ENCODE measurements around the gene HSPG2.
"Not testable (repeated sequence)": the region's sequence is repeated elsewhere in the genome, so short reads cannot be mapped to it uniquely, and the experiment has no call there.

HSPG2 gene

DNA sequence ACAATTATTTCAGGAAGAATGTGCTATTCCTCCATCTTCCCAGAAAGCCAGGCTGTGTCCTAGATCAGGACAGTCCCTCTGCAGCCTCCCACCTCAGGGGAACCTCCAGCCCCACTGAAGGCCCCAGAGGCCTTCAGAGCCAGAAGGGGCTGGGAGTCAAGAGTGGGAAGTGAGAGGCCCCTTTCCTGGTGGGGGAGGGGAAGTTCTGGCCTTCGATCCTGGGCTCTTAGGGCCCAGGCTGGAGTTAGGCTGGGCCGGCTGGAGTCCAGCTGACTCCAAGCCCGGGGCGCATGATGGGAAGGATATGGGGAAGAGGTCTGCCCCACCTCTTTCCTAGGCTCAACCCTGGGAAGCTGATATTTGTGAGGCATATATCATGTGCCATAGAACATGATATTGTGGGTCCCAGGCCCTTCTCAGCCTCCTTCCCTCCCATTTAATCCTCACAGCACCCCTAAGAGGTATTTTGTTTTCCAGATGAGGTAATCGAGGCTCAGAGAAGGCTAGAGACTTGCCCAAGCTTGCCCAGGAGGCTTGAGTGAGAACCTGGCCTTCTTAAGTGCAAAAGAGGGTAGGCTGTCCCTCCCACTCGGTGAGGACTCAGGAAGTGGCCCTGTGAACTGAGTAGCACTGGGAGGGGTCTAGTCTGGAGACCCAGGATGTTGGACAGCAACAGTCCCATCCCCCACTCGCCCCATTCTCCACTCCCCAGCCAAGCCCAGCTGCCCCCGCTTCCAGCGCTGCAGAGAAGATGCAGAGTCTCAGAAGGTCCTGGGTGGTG, 18.6 kb upstream of the HSPG2 start:
- no peak for DNase-seq

DNA sequence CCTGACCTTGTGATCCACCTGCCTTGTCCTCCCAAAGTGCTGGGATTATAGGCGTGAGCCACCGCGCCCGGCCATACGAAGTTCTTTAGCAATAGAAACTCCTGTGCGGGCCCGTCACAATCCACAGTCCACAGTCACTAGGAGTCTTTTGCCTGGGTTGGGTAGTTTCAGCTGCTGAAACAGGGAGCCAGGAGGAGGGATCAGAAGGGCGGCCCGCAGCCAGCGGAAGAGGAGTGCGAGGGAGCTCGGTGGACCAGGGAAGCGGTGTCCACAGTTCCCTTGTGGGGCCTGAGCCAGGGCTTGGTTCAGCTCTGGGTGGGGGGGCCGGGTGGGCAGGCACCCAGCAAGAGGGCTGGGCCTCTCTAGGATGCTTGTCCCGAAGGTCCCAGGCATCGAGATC, 17.9 kb upstream of the HSPG2 start:
- DNase-seq, result no peak

DNA sequence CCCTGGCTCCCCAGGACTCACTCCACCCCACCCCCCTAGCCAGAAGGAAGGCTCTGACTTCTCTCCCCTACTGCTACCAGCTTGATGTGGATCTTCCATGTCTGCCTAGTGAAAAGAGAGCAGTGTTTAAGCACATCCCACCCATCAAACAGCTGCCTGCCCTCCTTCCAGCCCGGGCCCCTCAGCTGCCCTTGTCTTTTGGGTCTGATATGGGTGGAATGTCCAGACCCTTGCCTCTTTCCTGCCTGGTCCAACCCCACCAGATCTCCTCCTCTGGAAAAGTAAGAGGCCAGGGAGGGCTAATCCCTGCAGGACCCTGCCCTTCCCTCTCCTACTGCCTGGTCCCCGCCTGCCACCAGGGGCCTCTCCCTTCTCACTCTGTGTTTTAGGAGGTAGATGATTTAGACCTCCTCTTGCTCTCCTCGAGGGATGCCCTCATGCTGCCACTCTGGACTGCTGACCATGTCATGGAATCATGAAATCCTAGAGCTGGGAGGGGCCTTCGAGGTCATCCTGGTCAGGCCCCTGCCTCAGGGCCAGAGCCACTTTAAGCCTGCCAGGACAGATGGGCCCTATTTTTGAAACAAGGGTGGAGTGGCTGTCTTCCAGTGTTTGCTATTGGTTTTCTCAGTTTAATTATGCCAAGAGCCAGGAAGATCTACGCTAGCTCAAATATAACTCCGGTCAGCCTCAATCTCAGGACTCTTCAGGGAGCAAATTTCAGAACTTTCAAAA, 15.8 kb upstream of the HSPG2 start:
- no peak for DNase-seq

DNA sequence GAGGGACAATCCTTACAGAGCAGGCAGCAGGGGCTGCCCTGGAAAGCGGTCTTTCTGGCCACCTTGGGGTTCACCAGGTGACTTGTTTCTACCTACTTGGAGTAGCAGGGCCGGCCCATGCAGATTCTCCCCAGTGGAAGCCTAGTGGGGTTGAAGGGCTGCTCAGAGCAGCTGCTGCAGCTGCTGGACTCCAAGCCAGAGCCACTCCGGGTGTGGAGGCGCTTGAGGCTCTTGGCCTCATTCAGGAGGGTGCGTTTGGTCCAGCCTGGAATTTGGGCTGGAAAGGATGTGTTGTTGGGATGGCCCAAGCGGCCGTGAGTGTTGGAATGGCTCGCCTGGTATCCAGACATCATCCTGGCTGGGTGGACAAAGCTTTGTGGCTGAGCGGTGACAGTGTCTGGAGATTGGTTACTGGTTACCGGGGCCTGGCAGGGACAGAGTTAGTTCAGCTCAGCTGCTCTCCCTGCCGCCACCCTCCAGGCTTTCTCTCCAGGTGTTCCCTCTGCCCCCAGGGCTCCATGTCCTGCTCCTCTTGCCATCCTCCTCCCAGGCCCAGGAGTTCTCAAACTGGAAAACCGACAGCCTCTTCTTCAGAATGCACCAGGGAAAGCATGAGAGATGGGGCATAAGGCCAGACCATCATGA, 14.2 kb upstream of the HSPG2 start:
- DNase-seq, result no peak

DNA sequence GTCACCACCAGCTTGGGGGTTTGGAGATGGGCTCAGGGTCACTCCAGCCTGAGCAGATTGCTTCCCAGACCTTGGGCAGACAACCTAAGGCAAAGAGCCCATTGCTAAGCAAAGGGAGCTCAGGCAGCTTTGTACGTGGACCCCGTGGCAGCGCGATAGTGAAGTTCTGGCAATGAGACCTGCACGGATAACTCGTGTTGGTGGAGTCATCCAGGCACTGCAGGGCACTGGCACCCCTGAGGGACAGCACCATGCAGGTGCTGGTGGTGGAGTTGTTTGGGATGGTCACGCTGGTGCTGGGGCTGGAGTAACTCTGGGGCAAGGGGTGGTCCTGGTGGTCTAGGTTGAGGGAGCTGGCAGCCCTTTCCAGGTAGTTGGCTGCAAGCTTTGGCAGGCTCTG, 13.6 kb upstream of the HSPG2 start:
- no peak for DNase-seq

DNA sequence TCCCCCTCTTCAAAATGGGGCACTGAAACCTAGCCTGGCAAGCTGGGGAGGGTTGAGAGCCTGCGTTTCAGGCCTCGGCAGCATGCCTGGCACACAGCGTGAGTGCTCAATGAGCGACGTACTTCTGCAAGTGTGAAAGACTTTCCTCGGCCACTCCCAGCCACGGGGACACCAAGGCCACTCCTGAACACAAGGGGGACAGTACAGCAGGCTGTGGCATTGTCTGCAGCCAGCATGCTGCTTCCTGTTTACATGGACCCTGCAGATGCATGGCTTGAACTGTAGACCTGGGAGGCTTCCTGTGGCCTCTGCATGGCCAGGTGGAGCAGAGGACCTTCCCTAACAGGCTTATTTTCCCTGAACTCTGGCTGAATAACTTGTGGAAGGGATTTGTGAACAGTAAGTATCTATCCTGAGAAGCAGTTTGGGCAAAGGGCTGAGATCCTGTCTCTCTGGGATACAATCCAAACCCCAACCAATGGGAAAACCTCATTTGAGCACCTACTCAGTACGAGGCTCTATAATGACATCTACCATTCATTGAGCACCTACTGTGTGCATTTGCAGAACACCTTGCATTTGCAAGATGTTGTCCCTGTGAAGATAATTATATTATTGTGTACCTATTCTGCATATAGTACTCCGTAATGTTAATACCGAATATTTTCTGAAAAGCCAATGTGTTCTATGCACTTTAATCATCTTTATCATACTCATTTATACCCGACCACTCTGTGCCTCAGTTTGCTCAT, 9.9 kb upstream of the HSPG2 start:
- DNase-seq, result peak in 1 of 3 experiments; percentile 31

DNA sequence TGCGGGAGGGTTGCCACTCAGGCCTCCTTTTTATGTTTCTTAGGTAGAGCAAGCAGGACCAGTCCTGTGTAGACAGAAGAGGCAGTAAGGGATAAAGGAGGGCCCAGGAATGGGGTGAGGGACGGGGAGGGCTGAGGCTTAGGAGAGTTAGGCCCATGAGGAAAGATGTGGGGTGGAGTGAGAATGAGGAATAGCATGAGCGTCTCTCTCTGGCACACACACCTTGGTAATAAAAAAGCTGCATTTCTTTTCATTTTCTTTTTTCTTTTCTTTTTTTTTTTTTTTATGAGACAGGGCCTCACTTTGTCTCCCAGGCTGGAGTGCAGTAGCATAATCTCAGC, 7.6 kb upstream of the HSPG2 start:
- no peak for DNase-seq

DNA sequence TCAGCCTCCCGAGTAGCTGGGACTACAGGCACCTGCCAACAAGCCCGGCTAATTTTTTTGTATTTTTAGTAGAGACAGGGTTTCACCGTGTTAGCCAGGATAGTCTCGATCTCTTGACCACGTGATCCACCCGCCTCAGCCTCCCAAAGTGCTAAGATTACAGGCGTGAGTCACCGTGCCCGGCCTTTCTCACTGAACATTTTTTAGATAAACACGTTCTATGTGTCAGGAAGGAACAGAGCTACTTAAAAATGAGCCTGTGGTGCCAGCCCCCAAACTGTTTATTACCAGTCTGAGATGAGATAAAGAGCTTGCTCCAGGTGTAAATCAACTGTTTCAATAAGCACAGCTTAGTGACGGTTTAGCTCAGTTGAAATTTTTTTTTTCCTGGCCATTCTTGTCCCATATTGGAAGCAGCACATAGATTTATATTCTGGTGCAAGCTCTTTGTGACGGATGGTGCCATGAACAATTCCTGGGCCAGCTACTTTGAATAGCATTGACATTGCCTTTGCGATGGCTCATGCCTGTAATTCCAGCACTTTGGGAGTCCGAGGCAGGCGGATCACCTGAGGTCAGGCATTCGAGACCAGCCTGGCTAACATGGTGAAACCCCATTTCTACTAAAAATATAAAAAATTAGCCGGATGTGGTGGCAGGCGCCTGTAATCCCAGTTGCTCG, 6.0 kb upstream of the HSPG2 start:
- not testable (repeated sequence) for DNase-seq

DNA sequence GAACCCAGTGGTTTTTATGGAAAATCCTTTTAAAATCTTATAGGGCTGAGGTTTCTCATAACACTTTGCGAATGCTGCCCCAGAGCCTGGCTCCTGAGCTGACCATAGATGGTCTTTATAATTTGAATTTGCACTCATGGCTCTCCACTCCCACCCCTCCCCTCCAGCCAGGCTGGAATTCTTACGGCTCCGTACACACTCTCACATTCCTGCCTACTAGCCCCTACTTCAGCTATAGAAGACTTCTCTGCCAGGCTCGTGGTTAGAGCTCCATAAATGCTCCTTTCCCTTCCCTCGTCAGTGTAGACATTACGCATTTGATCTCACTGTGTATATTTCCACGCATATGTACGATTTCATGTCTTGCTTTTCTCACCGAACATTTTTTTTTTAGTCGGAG, 5.4 kb upstream of the HSPG2 start:
- DNase-seq, result no peak

DNA sequence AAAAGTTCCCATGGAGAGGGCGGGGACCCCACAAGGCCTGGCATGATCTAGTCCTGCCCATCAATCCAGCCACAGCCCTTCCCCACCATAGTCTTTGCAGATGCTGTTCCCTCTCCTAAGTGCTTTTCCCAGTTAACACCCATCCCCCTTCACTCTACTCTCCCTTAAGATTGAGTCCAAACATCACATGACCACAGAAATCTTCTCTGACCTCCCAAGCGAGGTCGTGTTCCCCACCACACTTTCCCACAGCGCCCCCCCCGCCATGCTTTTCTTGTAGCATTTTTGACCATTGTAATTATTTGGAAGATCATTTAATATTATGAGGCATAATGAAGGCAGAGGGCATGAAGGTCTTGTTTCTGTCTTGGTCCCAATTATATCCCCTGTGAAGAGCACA, 4.3 kb upstream of the HSPG2 start:
- no peak for DNase-seq

DNA sequence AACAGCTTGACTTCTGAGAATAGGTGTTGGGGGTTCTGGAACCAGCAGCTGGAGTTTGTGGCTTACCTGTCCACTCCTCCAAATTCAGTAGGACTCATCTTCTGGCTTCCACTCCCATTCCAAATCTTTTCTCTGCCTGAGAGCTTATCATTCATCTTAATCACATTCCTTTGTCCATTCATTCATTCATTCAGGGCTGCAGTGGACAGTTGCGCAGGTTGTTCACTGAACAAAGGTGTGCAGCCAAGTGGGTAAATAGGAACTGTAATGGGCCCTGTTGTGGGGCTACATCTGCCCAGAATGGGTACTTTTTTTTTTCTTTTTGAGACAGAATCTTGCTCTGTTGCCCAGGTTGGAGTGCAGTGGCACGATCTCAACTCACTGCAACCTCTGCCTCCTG, 3.4 kb upstream of the HSPG2 start:
- no peak for DNase-seq

DNA sequence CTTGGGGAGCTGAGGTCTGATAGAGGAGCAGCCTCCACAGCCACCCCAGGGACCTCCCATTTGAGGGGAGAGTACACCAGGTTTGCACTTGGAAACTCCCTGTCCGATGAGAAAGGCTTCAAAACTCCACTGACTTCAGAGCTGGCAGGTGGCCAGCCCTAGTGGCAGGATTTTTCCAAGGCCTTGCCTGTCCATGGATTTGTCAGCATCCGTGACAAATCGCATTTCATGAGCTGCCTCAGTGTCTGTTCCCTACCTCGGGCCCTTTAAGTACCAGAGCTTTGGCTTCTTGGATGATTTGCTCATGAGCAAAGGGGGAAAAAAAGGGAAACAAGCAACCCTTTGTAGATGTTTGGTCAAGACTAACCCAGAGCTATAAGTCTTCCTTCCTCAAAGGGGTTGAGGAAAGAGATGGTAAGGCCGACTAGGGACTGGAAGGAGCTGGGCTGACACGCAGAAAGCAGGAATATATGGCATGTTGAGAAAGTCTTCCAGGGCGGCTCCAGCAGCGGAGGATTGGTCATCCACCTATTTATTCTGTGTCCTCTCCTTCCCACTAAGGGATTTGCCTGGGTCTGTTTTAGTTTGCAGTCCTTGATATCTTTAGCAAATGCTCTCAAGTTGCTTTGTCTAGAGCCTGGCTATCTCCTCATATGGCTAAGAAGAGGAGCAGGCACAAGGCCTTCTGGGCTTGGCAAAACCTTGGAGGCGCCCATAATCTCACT, 2.7 kb upstream of the HSPG2 start:
- DNase-seq, result peak in 2 of 3 experiments; percentile 9 to 24

DNA sequence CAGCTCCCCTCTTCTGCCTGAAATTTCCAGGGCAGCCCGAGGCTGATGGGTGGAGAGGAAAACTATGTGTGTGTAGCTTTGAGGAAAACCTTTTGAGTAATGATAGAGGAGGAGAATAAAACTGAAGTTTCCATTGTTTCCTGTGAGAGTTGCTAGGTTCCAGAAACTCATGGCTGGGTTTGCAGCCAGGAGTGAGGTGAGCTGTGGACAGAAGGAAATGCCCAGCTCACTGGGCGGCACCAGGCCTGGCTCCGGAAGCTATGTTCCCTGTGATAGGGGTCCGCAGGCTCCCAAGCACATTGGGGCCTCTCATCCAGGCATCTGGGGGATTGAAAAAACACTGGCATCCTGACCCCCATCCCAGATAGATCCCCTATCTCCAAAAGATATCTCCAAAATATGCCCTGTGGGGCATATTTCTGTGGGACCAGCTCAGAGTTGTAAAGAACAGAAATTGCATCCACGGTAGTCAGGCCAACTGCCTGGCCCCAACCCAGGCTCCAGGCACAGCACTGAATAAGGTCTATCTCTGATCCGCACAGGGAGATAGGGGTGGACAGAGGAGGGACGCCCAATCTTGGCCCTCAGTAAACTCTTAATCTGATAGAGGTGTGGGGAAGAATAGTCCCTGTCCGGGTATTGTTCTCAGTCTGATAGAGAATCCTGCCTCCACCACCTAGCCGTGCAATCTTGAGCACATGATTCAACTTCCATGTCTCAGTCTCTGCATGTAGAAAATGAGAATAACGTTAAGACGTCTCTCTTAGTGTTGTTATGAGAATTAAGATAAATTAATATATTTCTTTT, 1.8 kb upstream of the HSPG2 start:
- DNase-seq, result no peak

DNA sequence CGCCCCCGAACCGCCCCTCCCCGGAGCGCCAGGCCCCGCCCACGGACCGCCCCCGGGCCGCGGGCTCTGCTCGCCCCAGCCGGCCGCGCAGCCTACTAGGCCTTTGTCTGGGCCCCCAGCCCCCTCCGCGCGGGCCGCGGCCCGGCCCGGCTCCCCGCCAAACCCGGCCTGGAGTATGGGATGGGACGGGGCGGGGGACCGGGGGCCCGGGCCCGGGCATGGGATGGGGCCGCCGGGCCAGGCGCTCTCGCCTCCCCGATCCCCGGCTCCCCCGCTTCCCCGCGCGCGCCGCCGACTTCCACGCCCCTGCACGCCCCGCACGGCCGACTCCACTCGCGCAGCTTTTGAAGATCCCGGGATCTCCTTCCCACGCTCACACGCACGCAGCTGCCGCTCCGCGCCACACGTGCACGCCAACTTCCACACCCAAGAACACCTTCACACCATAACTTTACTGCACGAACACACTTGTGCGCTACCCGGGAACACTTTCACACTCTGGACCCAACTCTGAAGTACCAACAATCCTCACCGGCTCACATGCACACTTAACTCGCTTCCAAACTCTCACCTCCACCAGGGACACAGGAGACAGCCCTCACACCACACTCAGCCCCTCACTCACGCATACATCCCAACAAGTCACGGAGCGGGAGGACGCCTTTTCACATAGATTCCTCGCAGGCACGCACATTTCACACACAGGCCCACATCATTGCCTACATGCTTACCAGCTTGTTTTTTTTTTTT, 437 bp upstream of the HSPG2 start:
- DNase-seq, result peak; percentile 77 to 83 (median 83)

DNA sequence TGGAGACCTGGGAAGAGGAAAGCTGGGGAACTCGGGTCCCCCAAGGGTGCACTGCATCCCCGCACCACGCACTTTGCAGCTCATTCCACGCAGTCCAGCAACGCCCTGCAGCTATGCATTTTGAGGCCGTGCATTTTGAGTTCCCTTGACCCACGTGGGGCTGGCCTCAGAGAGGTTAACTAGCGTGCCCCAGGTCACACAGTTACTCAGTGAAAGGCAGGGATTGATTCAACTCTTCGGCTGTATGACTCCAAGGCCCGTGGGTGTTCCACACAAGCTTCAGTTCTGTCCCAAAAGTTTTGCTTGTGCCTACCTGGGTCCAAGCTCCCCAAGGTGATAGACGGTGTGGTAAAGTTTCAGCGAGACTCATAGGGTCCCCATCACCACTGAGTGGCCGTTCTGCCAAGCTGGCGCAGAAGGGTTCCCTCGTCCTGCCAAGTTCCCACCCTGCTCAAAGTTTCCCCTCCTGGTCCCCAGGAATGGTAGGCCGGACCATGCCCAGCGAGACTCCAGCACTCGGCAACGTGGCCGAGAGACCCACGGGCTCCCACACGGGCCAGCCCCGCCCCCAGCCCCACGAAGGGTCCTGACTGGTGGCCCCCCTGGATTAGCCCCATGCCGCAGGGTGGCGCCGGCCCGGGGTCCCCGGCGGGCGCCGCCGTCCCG, 611 bp downstream of the HSPG2 start:
- peak in 2 of 3 experiments; percentile 13 to 22 for DNase-seq

DNA sequence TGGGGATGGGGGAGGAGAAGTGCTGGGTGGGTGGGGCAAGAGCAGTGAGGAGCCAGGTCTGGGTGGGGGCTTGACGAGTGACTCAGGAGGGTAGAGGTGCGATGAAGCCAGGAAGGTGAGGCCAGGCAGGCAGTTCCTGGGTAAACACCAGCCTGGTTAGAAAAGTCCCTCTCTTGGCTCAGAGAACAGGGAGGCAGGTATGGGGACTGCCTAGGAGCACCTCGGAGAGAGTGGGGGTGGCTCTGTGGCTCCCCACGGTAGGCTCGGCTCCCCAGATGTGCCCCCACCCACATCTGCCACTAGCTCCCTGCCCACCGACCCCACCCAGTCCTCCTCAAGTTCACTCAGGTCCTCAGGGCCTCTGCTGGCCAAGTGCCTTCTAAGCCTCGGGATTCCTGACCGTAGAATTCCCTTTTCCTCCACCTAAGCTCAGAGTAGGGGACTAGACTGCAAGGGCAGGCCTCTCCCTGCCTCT, 1.2 kb downstream of the HSPG2 start:
- no peak for DNase-seq

DNA sequence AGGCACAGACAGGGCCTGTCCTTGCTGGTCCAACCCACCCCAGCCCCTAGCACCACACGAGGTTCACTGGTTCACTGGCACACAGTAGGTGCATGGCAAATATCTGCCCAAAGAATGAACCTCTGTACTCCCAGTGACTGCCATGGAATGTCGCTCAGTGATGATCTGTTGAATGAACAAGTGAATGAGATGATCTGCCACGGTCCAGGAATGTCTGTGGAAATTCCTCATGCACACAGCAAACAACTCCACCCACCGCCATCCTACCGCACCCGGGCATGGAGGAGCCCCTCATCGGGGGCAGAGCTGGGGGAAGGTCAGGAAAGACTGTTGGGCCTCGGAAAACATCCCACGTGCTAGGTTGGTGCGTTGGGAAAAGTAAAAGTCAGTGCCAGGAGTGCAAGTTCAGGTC, 1.7 kb downstream of the HSPG2 start:
- no peak for DNase-seq

DNA sequence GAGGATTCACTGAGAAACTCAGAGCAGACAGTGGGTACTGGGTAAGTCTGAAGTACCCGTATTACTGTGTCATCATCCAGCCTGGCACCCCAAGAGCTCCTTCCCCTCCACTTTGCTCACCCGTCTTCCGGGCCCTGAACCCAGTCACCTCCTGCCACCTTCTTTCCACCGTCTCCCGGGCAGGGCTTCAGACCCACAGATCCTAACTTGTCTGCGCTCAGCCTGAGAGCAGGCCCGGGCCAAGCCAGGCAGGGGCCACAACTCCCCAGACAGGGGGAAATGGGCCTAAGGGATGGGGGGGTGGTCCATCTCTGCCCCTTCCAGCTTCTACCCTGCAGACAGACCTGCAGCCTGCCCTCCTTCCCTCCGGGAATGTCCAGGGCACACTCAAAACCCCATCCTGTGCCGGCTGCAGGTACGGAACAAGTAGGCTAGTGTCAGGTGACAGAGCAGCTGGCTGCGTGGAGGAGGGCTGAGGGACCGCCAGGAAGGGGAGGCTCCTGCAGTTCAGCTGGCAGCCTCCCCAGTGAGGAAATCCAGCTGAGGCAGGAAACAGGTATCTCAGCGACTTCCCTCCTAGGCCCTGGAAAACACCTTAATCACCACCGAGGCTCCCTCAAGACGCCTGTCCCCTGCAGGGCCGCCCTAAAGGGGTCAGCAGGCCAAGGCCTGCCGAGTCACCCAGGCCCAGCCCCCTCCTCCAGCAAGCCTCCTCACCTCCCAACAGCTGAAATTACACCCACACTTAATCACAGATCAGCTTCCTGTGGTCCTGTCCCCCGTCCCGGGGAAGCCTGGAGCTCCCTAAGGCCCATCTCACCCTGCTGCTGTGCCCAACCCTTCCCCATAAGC, 3.5 kb downstream of the HSPG2 start:
- DNase-seq, result peak; percentile 45 to 69 (median 62)

DNA sequence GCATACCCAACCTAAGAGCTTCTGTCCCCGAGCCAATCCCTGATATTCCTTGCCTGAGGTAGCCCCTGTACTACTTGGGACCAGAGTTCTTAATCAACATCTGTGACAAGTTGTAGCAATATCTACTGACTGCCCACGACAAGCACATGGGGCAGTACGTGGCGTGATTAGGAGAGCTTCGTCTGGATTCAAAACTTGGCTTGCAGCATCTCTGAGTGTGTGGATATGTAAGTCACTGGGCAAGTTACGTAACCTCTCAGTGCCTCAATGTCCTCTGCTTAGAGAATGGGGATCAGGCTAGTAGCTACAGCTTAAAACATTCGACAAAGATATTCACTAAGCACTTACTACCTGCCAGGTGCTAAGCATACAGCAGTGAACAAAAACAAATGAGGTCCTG, 5.0 kb downstream of the HSPG2 start:
- DNase-seq, result no peak

Data from NCI-H1417 (cell line).